ENCODE results near the gene STK40.

The STK40 gene

GRCh38 chr1:36381405-36381804 is 4.3 kb downstream of the STK40 start:
- in situ Hi-C loops (cut with MboI; ENCODE audit: low pct_unique_long_range_greater_than_20kb, low sequenced_read_pairs) = no loop called here
- DNase-seq = no peak

DNA sequence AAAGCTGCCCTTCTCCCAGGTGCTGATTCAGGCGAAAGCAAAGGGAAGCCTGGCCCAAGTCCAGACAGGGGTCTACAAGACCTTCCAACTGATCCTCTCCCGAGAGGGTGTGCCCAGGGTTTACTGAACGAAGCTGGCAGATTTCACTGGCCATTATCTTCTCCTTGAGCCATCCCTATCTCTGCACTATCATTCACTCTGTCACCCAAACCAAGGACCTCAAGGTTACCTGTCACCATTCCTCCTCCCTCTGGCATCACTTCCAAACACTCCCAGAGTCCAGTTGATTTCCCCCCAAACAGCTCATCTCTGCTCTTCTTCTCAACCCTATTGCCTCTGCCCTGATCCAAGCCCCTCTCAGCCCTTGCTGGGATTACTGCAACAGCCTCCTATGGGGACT is 4.9 kb downstream of the STK40 start:
- in situ Hi-C loops (cut with MboI; ENCODE audit: low pct_unique_long_range_greater_than_20kb, low sequenced_read_pairs) = no loop called here
- DNase-seq = no peak

DNA sequence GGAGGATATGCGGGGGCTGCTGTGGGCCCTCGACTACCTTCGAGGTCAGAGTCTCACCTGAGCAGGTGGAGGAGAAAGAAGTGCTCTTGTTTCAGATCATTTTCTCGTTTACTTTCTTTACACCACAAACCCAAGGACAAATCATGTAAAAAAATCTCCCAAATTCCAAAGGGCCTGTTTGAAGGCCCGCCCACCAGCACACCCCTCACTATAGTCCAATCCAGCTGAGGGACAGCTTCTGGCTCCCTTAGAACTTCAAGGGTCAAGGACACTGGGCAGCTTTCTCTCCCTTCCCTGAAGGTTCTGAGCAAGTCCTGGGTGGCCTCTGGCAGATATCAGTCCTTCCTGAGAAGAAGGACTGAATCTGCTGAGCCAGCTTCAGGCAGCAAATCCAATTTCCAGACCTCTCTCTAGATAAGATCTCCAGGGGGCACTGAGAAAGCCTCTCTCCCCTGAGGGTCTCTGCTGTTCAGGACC is 5.5 kb downstream of the STK40 start:
- no peak for DNase-seq
- in situ Hi-C loops (cut with MboI; ENCODE audit: low pct_unique_long_range_greater_than_20kb, low sequenced_read_pairs) = no loop called here

DNA sequence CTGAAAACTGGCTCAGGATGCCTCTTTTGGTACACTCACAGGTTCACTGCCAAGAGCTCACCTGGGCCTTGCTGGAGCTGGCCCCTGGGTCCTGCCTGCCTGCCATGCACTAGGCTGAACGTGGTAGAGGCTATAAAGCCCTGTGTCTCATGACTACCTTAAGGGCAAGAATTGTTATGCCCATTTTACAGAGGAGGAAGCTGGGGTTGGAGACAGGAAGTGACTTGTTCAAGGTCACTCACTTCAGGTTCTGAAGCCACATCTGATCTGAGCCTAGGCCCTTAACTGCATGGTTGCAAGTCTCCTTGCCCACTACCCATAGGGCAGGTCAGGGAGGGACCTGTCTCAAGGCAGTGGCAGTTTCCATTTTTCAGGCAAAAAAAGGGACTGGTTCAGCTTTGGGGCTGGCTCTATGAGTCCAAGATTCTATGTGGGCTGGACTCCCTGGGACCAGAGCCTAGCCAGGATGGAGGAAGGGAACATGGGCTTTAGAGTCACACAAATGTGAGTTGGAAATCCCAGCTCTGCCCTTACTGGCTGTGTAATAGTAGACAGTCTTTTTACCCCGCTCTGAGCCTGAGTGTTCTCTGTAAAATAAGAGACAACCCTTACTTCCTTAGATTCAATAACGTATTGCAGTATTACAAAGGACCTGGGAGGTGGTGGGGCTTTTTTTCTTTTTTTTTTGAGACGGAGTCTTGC is 7.8 kb downstream of the STK40 start:
- in situ Hi-C loops (cut with MboI; ENCODE audit: low pct_unique_long_range_greater_than_20kb, low sequenced_read_pairs) = no loop called here
- DNase-seq = no peak

DNA sequence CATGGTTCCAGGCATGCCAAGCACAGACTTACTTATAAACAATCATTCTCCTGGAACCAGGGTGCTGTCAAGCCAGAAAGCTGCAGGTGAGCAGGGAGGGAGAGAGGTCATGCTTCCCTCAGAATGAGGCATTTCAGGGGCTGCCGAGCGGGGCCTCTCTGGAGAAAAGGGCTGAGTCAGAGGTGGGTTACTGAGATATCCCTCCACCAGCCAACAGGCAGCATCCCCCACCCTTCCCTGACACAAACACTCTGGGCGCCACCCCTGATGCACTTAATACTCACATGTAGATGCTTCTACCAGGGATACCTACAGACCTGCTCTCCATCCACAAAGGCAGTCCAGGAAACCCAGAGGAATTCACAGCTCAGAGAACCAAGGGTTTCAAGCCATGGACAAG is 13.1 kb downstream of the STK40 start:
- DNase-seq = no peak
- in situ Hi-C loops (cut with MboI; ENCODE audit: low pct_unique_long_range_greater_than_20kb, low sequenced_read_pairs) = no loop called here

GRCh38 chr1:36369061-36369861 is 16.5 kb downstream of the STK40 start:
- DNase-seq = peak; percentile 80
- in situ Hi-C loops (cut with MboI; ENCODE audit: low pct_unique_long_range_greater_than_20kb, low sequenced_read_pairs) = no loop called here

DNA sequence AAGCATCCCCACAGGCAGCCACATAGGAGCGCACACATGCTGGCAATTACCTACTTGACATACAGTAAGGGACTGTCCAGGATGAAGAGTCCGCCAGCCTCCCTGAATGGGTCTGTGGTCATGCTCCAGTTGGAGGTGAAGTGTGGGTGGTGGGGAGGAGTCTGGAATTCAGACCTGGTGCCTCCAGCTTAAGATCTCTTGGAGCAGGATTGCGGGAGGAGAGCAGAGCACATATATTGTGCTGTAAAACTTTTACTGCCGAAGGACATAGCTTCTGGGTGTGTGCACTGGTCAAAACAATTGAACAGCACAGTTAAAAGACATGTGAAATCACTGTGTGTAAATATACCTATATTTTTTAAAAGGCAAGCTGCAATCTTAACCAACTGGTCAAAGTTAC is 17.9 kb downstream of the STK40 start:
- in situ Hi-C loops (cut with MboI; ENCODE audit: low pct_unique_long_range_greater_than_20kb, low sequenced_read_pairs) = no loop called here

GRCh38 chr1:36367066-36367465 is 18.7 kb downstream of the STK40 start:
- in situ Hi-C loops (cut with MboI; ENCODE audit: low pct_unique_long_range_greater_than_20kb, low sequenced_read_pairs) = no loop called here
- DNase-seq = no peak

More for the DNA sequence above, 17.9 kb downstream of the STK40 start:
- no peak for DNase-seq

- DNase-seq = peak; percentile 73
These were observed 19.5 kb downstream of the STK40 start for GRCh38 chr1:36366091-36366661.

GRCh38 chr1:36365381-36365780 is 20.3 kb downstream of the STK40 start:
- no peak for DNase-seq
- in situ Hi-C loops (cut with MboI; ENCODE audit: low pct_unique_long_range_greater_than_20kb, low sequenced_read_pairs) = no loop called here

More at GRCh38 chr1:36366091-36366661, 19.5 kb downstream of the STK40 start:
- in situ Hi-C loops (cut with MboI; ENCODE audit: low pct_unique_long_range_greater_than_20kb, low sequenced_read_pairs) = no loop called here

DNA sequence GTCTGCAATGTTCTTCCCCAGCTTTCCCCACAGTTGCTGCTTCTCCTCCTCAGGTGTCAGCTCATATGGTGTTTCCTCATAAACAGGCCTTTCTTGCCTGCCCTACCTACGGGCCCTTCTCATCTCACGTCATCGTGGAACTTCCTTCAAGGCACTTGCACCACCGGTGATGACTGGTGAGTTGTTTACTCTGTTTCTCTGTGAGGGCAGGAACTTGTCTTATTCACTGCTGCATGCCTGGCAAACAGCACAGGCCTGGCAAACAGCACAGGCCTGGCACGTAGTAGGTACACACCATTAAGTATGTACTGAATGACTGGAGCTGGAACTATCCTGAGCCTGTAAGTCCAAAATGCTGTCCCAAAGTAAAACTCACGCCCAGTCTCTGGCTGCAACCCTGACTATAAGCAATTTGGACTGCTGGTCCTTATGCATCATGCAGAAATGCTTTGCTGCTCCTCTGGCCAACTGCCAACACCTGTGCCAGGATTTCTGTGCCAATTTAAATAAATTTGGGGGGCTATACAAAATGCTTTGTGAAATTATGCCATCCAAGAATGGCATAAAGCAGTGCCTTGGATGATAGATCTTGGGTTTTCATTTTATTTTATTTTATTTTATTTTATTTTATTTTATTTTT is 25.7 kb downstream of the STK40 start:
- no peak for DNase-seq
- in situ Hi-C loops (cut with MboI; ENCODE audit: low pct_unique_long_range_greater_than_20kb, low sequenced_read_pairs) = no loop called here

- DNase-seq = no peak
- in situ Hi-C loops (cut with MboI; ENCODE audit: low pct_unique_long_range_greater_than_20kb, low sequenced_read_pairs) = no loop called here
These were observed 26.3 kb downstream of the STK40 start for GRCh38 chr1:36359383-36359782.

- DNase-seq = no peak
- in situ Hi-C loops (cut with MboI; ENCODE audit: low pct_unique_long_range_greater_than_20kb, low sequenced_read_pairs) = no loop called here
These were observed 27.1 kb downstream of the STK40 start for GRCh38 chr1:36358514-36359084.

GRCh38 chr1:36355811-36356210 is 29.9 kb downstream of the STK40 start:
- no peak for DNase-seq
- in situ Hi-C loops (cut with MboI; ENCODE audit: low pct_unique_long_range_greater_than_20kb, low sequenced_read_pairs) = no loop called here

DNA sequence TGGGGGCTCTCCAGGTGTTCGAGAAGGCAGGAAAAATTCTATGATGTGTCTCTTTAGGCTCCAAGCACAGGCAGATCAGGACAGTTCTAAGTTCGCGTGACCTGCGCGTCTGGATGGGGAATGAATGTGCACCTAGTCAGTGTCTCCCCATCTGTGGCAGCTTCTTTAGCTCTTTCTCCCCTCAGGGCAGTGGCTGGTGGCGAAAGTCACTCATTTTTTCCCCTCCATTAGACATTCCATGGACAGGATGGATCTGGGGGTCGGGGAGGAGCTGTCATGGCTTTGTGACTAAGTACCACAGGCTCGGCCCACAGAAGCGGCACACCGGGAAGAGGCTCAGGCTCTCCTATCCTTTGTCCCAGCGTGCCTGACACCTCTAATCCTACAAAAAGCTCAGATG is 31.2 kb downstream of the STK40 start:
- DNase-seq = no peak
- in situ Hi-C loops (cut with MboI; ENCODE audit: low pct_unique_long_range_greater_than_20kb, low sequenced_read_pairs) = no loop called here

GRCh38 chr1:36352910-36353878 is 32.5 kb downstream of the STK40 start:
- in situ Hi-C loops (cut with MboI; ENCODE audit: low pct_unique_long_range_greater_than_20kb, low sequenced_read_pairs) = no loop called here
- DNase-seq = peak; percentile 16

DNA sequence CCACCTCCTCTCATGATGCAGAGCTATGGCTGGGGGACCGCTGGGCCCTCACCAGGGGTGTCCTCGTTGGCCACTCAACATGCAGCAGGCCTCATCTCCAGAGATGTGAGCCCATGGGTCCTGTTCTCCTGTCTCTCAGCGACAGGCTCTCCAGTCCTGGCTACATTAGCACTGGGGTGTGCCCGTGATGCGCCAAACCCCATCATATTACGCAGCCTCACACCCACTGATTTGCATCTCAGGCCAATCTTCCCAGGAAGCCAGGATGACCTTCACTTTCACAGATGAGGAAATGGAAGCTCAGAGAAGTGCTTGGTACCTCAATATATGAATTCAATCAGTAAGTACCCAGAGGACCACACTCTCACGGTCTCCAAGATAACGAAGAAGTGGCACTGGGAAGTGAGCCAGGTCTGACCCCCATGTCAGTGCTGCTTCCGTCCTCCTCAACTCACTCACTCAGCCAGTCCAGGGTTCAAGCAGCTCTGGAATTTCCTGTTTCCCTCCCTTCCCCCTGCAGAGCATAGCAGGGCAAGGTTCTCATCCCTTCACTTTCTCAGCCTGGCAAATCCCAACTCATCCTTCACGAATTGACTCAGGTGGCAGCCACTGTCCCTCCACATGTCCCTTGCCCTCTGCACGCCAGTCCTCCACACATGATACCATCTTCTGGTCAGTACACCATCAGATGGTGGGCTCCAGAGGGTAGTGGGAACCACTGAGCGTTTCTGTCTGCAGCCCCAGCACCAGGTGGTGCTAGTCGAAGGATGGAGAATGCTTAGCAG is 33.4 kb downstream of the STK40 start:
- in situ Hi-C loops (cut with MboI; ENCODE audit: low pct_unique_long_range_greater_than_20kb, low sequenced_read_pairs) = no loop called here
- DNase-seq = no peak
